HT1080 (cell line): ENCODE measurements around the gene CUX1. TPM values are rescaled to one million over a fixed set of nuclear protein-coding genes. Genes with fewer than 3 reads are reported as not detected.
A peak's percentile ranks its signal among the peaks of the same experiment; 100 is the strongest.

Experiments
- DNase-seq: peaks from one replicate; pipeline ENCODE4 v3.0.0-alpha.2; 2015; ENCODE audit warnings: low read depth
- total RNA-seq: library from RNA; depleted of rRNA; stranded (reverse); fragments of >200 nt; shearing (Covaris generic); gene quantifications from 2 replicates; pipeline ENCODE4 v1.2.3, GENCODE V29; 2014

CUX1 gene
- total RNA-seq, 1 experiment from 2014 or later = 21.2 TPM

- no peak for DNase-seq
These were observed 116.3 kb downstream of the CUX1 start for GRCh38 chr7:101933688-101934121.

GRCh38 chr7:101934618-101935017 lies 117.2 kb downstream of the CUX1 start:
- DNase-seq = no peak

DNA sequence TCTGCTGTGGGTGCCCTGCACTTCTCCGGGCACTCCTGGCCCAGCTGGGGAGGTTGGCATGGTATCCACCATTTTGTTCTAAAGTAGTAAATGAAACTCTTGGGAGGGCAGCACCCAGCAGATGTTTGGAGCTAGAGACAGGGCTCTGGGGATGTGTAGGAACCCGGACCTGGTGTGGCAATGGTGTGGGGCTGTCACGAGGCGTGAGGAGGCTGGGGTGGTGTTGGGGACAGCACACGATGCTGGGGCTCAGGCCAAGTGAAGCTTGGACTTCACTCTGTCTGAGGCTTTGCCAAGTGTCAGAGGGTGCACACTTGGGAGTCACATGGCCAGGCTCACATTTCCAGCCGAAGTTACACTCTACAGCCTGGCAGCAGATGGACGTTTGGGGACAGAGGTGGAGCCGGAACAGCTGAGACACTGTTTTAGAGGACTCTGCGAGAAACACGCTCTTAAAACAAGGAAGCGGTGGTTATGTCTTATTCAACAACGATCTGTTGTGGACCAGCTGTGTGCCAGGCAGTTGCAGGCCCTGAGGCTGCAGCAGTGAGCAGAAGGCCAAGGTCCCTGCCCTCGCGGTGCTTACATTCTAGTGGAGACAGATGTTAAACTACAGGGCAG lies 118.2 kb downstream of the CUX1 start:
- DNase-seq = no peak

DNA sequence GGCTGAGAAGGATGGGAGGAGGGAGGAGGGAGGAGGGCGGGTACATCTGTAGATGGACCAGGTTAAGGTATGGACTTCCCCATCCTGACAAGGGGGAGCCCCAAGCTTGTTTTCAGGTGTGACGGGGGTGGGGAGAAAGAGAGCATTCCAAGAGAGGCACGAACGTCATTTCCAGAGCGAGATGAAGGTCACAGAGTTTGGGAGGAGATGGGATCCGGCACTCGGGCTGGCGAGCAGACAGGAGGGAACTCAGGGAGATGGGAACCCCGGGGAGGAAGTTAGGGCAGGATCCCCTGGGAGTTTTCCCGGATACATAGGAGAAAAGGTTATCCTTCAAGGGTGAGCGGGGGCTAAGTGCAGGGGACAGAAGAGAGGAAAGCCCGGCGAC lies 118.8 kb downstream of the CUX1 start:
- DNase-seq = no peak

GRCh38 chr7:101936611-101937231 lies 119.3 kb downstream of the CUX1 start:
- no peak for DNase-seq

DNA sequence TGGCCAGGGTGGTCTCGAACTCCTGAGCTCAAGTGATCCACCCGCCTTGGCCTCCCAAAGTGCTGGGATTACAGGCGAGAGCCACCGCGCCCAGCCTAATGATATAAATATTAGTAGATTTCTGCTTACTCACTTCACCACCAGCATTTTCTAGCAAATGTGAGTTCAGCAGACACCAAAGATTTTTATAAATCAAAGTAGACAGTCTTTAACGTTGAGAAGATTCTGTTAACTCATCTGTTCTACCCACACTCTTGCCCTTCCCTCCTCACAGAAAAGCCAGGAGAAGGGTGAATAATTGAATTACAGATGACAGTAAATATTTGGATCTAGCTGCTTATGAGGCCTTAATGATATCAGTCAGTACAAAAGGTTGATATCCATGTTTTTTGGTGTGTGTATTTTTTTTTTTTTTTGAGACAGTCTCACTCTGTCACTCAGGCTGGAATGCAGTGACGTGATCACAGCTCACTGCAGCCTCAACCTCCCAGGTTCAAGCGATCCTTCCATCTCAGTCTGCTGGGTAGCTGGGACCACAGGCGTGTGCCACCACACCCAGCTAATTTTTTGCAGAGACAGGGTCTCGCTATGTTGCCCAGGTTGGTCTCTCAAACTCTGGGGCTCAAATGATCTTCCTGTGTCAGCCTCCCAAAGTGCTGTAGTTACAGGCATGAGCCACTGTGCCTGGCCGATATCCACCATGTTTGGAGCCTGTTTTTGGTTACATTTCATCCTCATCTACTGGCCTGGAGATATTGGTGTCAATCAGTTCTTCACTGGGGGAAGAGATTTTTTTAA lies 120.5 kb downstream of the CUX1 start:
- DNase-seq = no peak

DNA sequence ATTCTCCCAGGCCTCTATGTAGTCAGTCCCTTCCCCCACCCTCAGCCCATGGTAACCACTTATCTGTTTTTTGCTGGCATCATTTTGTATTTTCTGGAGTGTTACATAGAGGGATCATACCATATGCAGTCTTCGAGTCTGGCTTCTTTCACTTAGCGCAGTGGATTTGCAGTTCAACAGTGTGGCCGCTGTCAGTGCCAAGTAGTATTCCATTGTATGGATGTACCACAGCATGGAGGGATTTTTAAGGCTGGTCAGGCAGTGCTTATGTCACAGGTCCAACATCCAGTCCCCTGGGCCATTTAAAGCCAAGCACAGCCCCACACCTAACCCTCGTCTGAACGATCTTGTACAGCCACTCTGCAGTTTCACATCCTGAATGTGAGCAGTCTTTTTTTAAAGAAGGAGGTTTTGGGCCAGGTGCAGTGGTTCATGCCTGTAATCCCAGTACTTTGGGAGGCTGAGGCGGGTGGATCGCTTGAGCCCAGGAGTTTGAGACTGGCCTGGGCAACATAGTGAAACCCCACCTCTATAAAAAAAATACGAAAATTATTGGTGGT lies 121.8 kb downstream of the CUX1 start:
- DNase-seq = no peak

- DNase-seq = no peak
These were observed 122.7 kb downstream of the CUX1 start for GRCh38 chr7:101940151-101940550.

- DNase-seq = no peak
These were observed 123.4 kb downstream of the CUX1 start for GRCh38 chr7:101940830-101941229.

GRCh38 chr7:101941481-101942383 lies 124.3 kb downstream of the CUX1 start:
- DNase-seq = peak; percentile 83

DNA sequence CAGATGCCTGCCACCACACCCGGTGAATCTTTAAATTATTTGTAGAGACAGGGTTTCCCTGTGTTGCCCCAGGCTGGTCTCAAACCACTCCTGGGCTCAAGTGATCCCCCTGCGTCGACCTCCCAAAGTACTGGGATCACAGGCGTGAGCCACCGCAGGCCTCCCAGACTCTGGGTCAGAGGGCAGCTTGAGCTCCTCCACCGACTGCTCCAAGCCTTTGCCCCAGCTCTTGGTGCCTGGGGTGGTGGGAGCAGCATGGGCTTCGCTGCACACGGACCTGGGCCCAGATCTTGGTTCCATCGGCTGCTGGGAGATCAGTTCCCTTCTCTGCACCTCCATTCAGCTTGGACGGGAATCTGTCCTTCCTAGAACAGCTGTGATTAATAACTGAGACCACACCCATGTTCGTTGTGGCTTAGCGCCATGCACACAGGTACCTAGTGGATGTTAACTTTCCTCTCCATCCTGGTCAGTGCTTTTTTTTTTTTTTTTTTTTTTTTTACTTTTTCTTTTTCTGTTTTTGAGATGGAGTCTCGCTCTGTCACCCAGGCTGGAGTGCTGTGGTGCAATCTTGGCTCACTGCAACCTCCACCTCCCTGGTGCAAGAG lies 125.3 kb downstream of the CUX1 start:
- DNase-seq = no peak

DNA sequence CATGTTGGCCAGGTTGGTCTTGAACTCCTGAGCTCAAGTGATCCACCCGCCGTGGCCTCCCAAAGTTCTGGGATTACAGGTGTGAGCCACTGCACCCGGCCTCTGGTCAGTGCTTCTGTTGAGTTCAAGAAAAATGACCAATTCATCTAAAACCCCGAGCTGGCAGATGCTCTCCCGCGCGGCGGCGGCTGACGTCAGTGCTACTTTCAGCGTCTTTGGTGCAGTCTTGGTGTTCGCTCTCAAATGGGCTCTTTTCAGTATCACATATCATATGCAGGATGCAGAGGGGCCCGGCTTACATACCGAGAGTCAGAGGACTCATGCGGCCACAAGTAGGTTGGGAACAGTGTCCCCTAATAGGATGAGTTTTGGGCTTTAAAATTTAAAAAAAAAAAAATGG lies 125.9 kb downstream of the CUX1 start:
- no peak for DNase-seq

DNA sequence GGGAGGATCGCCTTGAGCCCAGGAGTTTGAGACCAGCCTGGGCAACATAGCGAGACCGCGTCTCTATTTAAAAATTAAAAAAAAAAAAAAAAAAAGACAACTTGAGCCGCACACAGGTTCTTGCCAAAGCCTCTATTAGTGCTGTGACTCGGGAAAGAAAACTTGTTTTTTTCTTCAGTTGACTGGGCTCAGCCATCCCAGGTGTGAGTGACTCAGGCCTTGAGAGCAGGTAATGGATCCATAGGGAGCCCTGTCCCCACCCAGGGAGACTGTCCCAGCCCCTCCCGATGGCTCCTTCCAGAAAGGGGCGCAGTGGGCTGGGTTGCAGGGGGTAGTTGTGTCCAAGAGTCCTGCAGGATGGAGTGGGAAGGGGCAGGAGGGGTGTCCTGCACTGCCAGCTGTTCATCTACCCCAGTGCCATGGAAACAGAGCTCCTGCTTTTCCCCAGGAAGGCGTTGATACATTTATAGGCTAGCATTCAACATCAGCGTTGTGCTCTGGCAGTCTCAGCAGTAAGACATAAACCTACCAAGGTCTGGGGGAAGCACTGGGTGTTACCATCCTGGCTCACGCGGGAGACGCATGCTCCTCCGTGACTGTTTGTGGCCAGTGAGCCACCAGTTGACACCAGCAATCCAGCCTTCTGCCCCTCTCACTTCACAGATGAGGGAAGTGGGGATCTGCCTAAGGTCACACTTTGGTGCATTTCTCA lies 126.6 kb downstream of the CUX1 start:
- no peak for DNase-seq

DNA sequence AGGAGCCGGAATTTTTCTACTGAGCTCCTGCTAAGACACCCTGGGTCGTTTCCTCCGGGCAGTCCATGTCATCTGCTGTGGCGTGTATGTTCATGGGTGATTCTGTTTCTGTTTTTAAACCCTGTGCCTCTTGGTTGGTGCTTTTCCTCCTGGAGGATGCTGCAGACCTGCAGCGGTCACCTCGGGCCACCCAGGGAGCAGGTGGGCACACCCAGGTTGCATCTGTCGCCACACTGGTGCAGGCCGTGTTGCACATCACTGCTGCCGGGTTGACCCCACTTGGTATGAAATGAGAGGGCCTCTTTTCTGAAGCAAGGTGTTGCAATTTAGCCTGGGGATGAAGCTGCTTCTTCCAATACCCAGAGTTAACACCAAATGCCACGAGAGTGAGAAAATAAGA lies 127.2 kb downstream of the CUX1 start:
- no peak for DNase-seq

GRCh38 chr7:101945034-101945758 lies 127.8 kb downstream of the CUX1 start:
- DNase-seq = no peak

GRCh38 chr7:101947899-101948298 lies 130.5 kb downstream of the CUX1 start:
- no peak for DNase-seq

DNA sequence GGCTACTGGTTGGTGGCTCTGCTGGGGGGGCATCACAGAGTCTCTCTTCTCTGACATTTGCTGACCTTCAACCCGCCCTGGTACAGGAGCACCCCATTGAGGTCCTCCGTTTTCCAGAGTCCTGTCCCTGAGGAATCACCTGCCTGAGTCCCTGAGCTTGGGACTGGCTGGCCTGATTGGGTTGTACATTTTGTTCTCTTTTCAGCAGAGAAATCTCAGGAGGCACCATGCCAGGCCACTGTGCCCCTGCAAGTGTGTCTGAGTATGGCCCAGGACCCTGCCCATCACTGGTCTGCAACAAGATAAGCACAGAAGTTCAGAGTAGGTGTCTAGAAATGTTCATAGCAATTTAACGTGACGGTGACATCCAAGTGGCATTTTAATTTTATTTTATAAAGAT lies 131.2 kb downstream of the CUX1 start:
- no peak for DNase-seq

GRCh38 chr7:101950450-101951119 lies 133.2 kb downstream of the CUX1 start:
- peak; percentile 39 for DNase-seq

- DNase-seq = no peak
These were observed 134.3 kb downstream of the CUX1 start for GRCh38 chr7:101951757-101952156.
